HUDEP-2 (cell line): ENCODE data around the gene FLRT2.

Source experiments
- DNase-seq, 76 experiments: peaks; one replicate each; lab custom pipeline; 2025; ENCODE audit not compliant: unreplicated experiment in 76 of 76; lab: John Stamatoyannopoulos, UW

Gene FLRT2

DNA sequence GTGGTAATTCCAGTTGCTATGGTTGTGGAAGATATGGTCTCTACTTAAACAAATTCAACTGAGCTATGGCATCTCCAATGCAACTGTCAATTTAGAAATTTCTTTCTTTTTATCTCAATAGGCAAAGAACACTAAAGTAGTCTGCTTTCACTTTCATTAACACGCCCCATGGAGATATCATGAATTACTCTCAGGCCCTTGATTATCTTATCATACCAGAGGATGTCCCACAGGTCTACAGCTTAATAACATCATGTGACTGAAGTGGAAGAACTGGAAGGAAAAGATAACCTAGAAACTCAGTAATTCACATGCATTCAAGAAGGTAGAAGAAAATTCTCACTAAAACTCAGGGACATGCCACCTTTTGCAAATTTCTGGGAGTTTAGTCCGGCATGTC is 114.3 kb downstream of the FLRT2 start:
- peak in 28 of 76 experiments; percentile 2 to 81 (median 39) for DNase-seq

GRCh38 chr14:85653029-85653428 is 123.1 kb downstream of the FLRT2 start:
- DNase-seq = no peak

GRCh38 chr14:85660243-85660922 is 130.4 kb downstream of the FLRT2 start:
- no peak for DNase-seq

DNA sequence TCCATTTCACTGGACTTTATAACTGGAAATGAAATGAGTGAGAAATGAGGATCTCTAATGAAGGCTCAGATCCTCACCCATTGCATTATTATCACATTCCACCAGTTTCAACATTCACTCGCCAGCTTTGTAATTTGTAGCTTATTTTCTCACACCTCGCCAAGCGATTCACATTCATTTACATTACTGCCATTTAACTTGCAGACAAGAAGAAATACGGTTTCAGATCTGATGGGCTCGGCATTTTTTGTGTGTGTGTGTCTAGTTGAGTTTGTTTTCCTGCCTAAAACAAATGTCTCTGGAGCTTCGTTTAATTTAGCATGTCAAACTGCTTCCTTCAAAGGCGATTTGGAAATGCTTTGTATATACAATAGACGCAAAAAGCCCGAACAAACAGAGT is 132.2 kb downstream of the FLRT2 start:
- DNase-seq = no peak

- DNase-seq = no peak
These were observed 133.3 kb downstream of the FLRT2 start for GRCh38 chr14:85663256-85663655.

- DNase-seq = no peak
These were observed 133.7 kb downstream of the FLRT2 start for GRCh38 chr14:85663667-85664066.

DNA sequence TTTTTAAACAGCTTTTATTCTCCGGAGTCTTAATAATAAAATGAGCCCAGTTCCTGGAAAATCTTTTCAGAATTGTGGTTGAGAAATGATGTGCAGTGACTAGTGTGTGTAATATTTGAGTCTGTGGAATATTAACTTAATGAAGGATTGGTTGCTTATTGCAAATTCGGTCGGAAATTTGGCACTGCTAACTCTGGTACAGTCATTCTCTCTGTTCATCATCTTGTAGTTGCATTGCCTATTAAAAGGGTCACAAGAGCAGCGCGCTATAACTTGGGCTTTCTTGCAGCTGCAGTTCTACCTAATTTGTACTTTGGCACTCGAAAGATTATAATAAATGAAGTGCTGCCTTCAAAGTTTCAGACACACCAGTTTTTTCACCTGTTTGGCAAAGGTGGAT is 146.0 kb downstream of the FLRT2 start:
- DNase-seq = no peak

DNA sequence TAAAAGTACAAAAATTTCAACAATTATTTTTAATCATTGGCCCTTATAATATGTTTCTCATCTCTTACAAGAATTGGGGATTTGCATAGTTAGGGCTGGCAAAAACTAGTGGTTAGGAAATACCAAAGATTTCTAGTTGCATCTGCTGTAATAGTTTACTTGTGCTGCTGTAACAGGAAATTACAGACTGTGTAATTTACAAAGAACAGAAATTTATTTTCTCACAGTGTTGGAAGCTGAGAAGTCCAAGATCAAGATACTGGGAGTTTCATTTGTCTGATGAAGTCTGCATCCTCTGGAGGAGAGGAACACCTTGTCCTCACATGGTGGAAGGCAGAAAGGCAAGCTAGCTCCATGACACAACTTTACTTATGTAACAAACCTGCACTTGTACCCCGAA is 157.0 kb downstream of the FLRT2 start:
- no peak for DNase-seq

DNA sequence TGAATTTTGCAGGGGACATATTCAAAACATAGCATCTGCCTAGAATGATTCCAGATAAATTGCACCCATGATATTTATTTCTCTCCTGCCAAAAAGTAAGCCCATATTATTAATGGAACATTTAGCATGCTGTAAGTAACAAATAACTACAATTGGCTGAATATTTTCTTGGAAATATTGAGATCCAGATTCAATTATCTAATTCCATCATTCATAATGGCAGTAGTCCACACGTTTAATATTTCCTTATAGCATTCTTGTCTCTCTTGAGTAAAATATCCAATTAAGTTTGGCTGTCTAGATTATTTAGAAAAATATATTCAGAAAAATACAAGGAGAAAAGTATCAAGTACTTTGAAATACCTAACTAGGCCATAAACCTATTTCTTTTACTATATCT is 157.5 kb downstream of the FLRT2 start:
- DNase-seq = no peak

DNA sequence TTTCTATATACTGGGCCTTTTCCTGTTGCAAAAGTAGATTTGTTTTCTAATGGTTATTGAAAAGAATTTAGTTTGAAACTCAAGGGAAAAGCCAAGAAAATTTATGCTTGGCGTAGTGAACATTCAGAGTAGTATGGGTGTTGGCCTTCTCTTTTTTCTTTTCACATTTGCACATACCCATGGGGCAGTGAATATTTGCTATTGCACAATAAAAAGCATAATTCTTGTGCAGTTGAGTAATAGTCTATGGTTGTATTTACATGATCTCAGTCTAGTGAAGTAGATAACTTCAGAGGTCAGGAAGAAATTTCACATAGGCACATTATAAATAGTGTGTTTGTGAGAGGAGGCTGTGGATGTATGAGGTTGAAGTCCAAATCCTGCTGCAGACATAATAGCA is 158.1 kb downstream of the FLRT2 start:
- DNase-seq = no peak

- DNase-seq = no peak
These were observed 165.4 kb downstream of the FLRT2 start for GRCh38 chr14:85695300-85695699.

DNA sequence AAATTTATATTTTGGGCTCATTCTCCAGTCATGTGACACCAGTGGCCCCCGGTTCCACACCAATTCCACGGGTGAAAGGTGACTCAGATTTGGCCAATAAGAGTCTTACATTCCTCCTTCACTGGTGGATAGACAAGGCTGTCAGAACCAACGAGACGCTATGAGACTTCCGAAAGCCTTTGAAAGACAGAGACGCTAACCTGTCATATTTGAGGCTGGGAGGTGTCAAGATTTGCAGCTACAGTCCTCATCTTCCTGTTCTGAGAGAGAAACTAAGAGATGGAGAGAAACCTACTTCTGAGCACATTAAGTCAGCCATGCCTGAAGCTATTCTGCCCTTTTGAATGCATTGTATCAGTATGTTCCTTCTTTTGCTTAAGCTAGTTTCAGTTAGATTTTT is 171.2 kb downstream of the FLRT2 start:
- no peak for DNase-seq

- no peak for DNase-seq
These were observed 171.8 kb downstream of the FLRT2 start for GRCh38 chr14:85701763-85702162.

DNA sequence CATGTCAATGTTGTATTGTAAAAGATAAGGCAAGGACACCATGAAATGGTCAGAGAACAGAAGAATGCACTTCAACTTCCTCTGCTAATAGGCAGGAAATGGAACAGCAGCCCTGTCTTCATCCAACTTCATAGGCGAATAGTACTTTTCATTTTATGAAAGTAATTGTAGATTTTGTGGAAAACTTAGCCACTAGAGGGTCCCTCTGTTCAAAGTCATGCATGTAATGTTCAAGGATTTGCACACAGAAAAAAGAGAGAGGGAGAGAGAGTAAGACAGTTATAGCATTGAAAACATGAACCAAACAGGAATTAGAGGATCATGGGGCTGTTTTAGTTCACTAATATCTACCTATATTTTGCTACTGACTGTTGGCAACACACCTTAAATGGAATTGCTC is 172.2 kb downstream of the FLRT2 start:
- DNase-seq = no peak

- DNase-seq = no peak
These were observed 173.1 kb downstream of the FLRT2 start for GRCh38 chr14:85702997-85703396.
